Measurements from ENCODE around the gene ACAD8.

- TF ChIP-seq CTCF (conservative IDR thresholded peaks at IDR 0.05; ENCODE audit: low read length) (no peak), EZH2phosphoT487 (IDR thresholded peaks at IDR 0.05; ENCODE audit: borderline replicate concordance) (no peak)
Observed at GRCh38 chr11:134267461-134267860, 14.1 kb downstream of the ACAD8 start.
